Panc1 (cell line): Measurements from ENCODE around the gene CHMP2B. TPM values are rescaled to one million over a fixed set of nuclear protein-coding genes. Genes with fewer than 3 reads are reported as not detected.

Source experiments
- ATAC-seq: fragments of 200-7000 bp; cut with Tn5 transposase; 2 replicates; pipeline ENCODE4 v1.9.1; 2020; ENCODE audit warnings: mild to moderate bottlenecking, moderate library complexity
- BruUV-seq: library from RNA; stranded (reverse); fragments of 400-500 nt; replicated peaks from 2 replicates; lab custom pipeline; 2021; lab: Mats Ljungman, UMichigan
- CTCF ChIA-PET: fragments of 300-600 bp; sonication (Branson Sonifier 250); formaldehyde crosslinking; loops from one replicate; lab custom pipeline; 2022; ENCODE audit warnings: antibody characterized with exemption; lab: Charles Lee
- POLR2A ChIA-PET: fragments of 300-600 bp; sonication (Branson Sonifier 250); formaldehyde crosslinking; loops from one replicate; lab custom pipeline; 2022; ENCODE audit warnings: antibody characterized with exemption; lab: Charles Lee
- DNase-seq: peaks from one replicate; pipeline ENCODE4 v3.0.0-alpha.2; 2010; ENCODE audit warnings: low read depth, low spot score
- H3K27ac ChIP-seq: 2 replicates; pipeline ENCODE4 v1.5.1; 2011; ENCODE audit warnings: mild to moderate bottlenecking, low read length, inconsistent platforms
- H3K27me3 ChIP-seq: fragments of 200-500 bp; sonication (Bioruptor generic); 2 replicates; pipeline ENCODE4 v1.6.0; 2014; ENCODE audit warnings: low read length, inconsistent platforms; ENCODE audit not compliant: control insufficient read depth, insufficient read depth
- H3K36me3 ChIP-seq: fragments of 200-500 bp; sonication (Bioruptor generic); 2 replicates; pipeline ENCODE4 v1.5.1; 2014; ENCODE audit warnings: inconsistent platforms, mild to moderate bottlenecking, low read length, moderate library complexity; ENCODE audit not compliant: control insufficient read depth, insufficient read depth
- H3K4me1 ChIP-seq: 2 replicates; pipeline ENCODE4 v1.5.1; 2011; ENCODE audit warnings: inconsistent platforms, mild to moderate bottlenecking, low read length, moderate library complexity; ENCODE audit not compliant: control insufficient read depth, insufficient read depth
- H3K4me3 ChIP-seq, 2 experiments: 2 replicates each; pipeline ENCODE4 v1.5.1; 2011 to 2012; ENCODE audit warnings: low read depth in 2 of 2, low read length in 2 of 2, mild to moderate bottlenecking in 2 of 2, inconsistent platforms in 1 of 2, moderate library complexity in 1 of 2
- H3K9me3 ChIP-seq: fragments of 200-500 bp; sonication (Bioruptor generic); 2 replicates; pipeline ENCODE4 v1.5.1; 2014; ENCODE audit warnings: low read depth, mild to moderate bottlenecking, inconsistent platforms, low read length, moderate library complexity; ENCODE audit not compliant: control insufficient read depth, insufficient read depth
- POLR2AphosphoS5 ChIP-seq: IDR thresholded peaks from 2 replicates; pipeline ENCODE4 v1.6.1; 2012; ENCODE audit warnings: mild to moderate bottlenecking, low read depth, low read length, moderate library complexity
- SIN3A ChIP-seq: IDR thresholded peaks from 2 replicates; pipeline ENCODE4 v1.6.1; 2012; ENCODE audit warnings: low read depth, mild to moderate bottlenecking, low read length, moderate library complexity, borderline replicate concordance; ENCODE audit not compliant: insufficient read depth
- TCF7L2 ChIP-seq: IDR thresholded peaks from 2 replicates; pipeline ENCODE4 v1.6.1; 2011; ENCODE audit warnings: mild to moderate bottlenecking, low read depth, low read length, inconsistent platforms
- in situ Hi-C: cut with HindIII; loops from 2 replicates; pipeline ENCODE4 v1.10.0; 2016; ENCODE audit warnings: low sequenced_read_pairs, low pct_unique_long_range_greater_than_20kb
- intact Hi-C: fragments of 100-400 bp; cut with micrococcal nuclease; formaldehyde crosslinking; loops from one replicate; pipeline ENCODE4 v1.10.0; 2022; ENCODE audit not compliant: unreplicated experiment
- total RNA-seq: library from RNA; stranded (reverse); gene quantifications from one replicate; pipeline ENCODE4 v1.2.1, GENCODE V29; 2021; ENCODE audit not compliant: unreplicated experiment
- TF ChIP-seq, protein P1 (sequence below), 2 experiments: IDR thresholded peaks; 2 replicates each; pipeline ENCODE4 v1.6.1; 2011 to 2012; ENCODE audit warnings: low read depth in 2 of 2, control low read depth in 1 of 2, low read length in 1 of 2, mild to moderate bottlenecking in 1 of 2, moderate library complexity in 1 of 2; ENCODE audit not compliant: insufficient read depth in 1 of 2
- TF ChIP-seq, protein P2 (sequence below): fragments of 450-650 bp; IDR thresholded peaks from 2 replicates; pipeline ENCODE4 v1.5.1; 2017; ENCODE audit warnings: mild to moderate bottlenecking

CHMP2B gene
- total RNA-seq, 1 experiment from 2014 or later: 32.7 TPM

DNA sequence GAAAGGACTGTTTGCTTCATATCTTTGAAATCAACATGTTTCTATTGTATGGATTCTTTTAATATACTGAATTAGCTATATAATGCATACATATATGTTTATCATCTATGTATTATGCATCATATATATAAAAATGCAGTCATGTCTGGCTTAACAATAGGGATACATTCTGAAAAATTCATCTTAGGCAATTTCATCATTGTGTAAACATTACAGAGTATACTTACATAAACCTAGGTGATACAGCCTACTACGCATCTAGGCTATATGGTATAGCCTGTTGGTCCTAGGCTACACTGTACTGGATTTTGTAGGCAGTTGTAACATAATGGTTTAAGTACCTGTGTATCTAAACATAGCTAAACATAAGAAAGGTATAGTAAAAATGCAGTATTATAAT is 21.7 kb downstream of the CHMP2B start:
- Histone ChIP-seq H3K36me3 (peaks cover 5% of the 10 kb centered on the region), H3K27me3 (no peaks in the 10 kb centered on the region), H3K4me1 (no peaks in the 10 kb centered on the region), H3K4me3 (no peak overlapping the region), H3K9me3 (no peaks in the 10 kb centered on the region), H3K27ac (no peak overlapping the region)
- POLR2A ChIA-PET: no interaction called here
- DNase-seq: no peak
- no TSS peak for BruUV-seq
- in situ Hi-C loops (no loop called here), intact Hi-C loops (no loop called here)
- CTCF ChIA-PET: no interaction called here
- ATAC-seq: no peak
- TF ChIP-seq, protein P1, sequence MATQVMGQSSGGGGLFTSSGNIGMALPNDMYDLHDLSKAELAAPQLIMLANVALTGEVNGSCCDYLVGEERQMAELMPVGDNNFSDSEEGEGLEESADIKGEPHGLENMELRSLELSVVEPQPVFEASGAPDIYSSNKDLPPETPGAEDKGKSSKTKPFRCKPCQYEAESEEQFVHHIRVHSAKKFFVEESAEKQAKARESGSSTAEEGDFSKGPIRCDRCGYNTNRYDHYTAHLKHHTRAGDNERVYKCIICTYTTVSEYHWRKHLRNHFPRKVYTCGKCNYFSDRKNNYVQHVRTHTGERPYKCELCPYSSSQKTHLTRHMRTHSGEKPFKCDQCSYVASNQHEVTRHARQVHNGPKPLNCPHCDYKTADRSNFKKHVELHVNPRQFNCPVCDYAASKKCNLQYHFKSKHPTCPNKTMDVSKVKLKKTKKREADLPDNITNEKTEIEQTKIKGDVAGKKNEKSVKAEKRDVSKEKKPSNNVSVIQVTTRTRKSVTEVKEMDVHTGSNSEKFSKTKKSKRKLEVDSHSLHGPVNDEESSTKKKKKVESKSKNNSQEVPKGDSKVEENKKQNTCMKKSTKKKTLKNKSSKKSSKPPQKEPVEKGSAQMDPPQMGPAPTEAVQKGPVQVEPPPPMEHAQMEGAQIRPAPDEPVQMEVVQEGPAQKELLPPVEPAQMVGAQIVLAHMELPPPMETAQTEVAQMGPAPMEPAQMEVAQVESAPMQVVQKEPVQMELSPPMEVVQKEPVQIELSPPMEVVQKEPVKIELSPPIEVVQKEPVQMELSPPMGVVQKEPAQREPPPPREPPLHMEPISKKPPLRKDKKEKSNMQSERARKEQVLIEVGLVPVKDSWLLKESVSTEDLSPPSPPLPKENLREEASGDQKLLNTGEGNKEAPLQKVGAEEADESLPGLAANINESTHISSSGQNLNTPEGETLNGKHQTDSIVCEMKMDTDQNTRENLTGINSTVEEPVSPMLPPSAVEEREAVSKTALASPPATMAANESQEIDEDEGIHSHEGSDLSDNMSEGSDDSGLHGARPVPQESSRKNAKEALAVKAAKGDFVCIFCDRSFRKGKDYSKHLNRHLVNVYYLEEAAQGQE (IDR thresholded peaks at IDR 0.05; ENCODE audit: insufficient read depth in 1 of 2, low read depth in 2 of 2, low read length in 1 of 2): no peak
- TF ChIP-seq SIN3A: no peak
- TF ChIP-seq, protein P2, sequence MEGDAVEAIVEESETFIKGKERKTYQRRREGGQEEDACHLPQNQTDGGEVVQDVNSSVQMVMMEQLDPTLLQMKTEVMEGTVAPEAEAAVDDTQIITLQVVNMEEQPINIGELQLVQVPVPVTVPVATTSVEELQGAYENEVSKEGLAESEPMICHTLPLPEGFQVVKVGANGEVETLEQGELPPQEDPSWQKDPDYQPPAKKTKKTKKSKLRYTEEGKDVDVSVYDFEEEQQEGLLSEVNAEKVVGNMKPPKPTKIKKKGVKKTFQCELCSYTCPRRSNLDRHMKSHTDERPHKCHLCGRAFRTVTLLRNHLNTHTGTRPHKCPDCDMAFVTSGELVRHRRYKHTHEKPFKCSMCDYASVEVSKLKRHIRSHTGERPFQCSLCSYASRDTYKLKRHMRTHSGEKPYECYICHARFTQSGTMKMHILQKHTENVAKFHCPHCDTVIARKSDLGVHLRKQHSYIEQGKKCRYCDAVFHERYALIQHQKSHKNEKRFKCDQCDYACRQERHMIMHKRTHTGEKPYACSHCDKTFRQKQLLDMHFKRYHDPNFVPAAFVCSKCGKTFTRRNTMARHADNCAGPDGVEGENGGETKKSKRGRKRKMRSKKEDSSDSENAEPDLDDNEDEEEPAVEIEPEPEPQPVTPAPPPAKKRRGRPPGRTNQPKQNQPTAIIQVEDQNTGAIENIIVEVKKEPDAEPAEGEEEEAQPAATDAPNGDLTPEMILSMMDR: no peak
- no peak for TF ChIP-seq TCF7L2
- TF ChIP-seq POLR2AphosphoS5: no peak

DNA sequence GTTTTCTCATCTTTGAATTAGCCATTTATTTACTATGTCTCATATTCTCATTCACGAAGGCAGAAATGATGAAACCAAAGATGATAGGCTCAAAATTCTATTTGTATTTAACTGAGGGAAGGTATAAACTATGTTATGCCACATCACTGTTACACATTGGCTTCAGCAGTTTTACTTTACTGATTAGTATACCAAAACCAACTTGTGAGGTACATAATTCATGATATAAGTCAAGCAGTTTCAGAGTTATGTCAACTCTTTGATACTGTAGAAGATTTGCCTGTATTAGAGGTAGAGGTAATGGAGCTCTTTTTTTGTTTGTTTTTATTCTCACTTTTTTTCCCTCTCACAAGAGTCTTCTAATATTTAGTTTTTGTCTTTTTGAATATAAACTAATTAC is 22.9 kb downstream of the CHMP2B start:
- H3K36me3 ChIP-seq: peaks cover 8% of the 10 kb centered on the region
- no peak overlapping the region for H3K27ac ChIP-seq
- in situ Hi-C loops (no loop called here), intact Hi-C loops (no loop called here)
- no peak for DNase-seq
- ChIA-PET CTCF (no interaction called here), POLR2A (no interaction called here)
- no peak for ATAC-seq
- H3K9me3 ChIP-seq: no peaks in the 10 kb centered on the region
- H3K4me1 ChIP-seq: no peaks in the 10 kb centered on the region
- TF ChIP-seq POLR2AphosphoS5: no peak
- TF ChIP-seq, protein P1 (IDR thresholded peaks at IDR 0.05; ENCODE audit: insufficient read depth in 1 of 2, low read depth in 2 of 2, low read length in 1 of 2): no peak
- BruUV-seq: no TSS peak
- no peaks in the 10 kb centered on the region for H3K27me3 ChIP-seq
- no peak overlapping the region for H3K4me3 ChIP-seq
